Kidney epithelial cell (primary cell): ENCODE data around the gene ANKHD1. TPM values are rescaled to one million over a fixed set of nuclear protein-coding genes. Genes with fewer than 3 reads are reported as not detected.
A peak's percentile ranks its signal among the peaks of the same experiment; 100 is the strongest.

Source experiments
- DNase-seq: peaks from one replicate; pipeline ENCODE4 v3.0.0-alpha.2; 2010; ENCODE audit warnings: low read depth
- H3K27me3 ChIP-seq: 2 replicates; pipeline ENCODE4 v1.6.0; 2011; ENCODE audit warnings: low read length; ENCODE audit not compliant: control insufficient read depth, insufficient read depth
- H3K36me3 ChIP-seq: 2 replicates; pipeline ENCODE4 v1.5.1; 2011; ENCODE audit warnings: low read length; ENCODE audit not compliant: control insufficient read depth, insufficient read depth
- H3K4me3 ChIP-seq: 2 replicates; pipeline ENCODE4 v1.5.1; 2011; ENCODE audit warnings: low read depth, mild to moderate bottlenecking, control low read depth, low read length
- total RNA-seq: library from RNA; depleted of rRNA; stranded (reverse); fragments of >200 nt; gene quantifications from 2 replicates; pipeline ENCODE4 v1.2.3, GENCODE V29; 2015
- TF ChIP-seq, protein P1 (sequence below): IDR thresholded peaks from 2 replicates; pipeline ENCODE4 v1.5.1; 2011; ENCODE audit warnings: mild to moderate bottlenecking, moderate library complexity, low read length, control low read depth, inconsistent platforms; ENCODE audit not compliant: insufficient read depth, poor library complexity, severe bottlenecking

ANKHD1 gene
- total RNA-seq, 1 donor from 2014 or later, result 80.4 TPM

DNA sequence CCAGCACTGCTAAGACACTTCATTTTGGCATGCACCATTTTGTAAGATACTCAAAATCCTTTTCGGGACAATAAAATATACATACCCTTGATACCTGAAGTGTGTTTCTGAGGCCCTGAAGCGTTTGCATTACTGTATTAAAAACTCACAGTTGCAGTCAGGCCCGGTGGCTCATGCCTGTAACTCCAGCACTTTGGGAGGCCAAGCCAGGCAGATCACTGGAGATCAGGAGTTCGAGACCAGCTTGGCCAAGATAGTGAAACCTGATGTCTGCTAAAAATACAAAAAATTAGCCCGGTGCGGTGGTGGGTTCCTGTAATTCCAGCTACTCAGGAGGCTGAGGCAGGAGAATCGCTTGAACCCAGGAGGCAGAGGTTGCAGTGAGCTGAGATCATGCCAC, 143.4 kb downstream of the ANKHD1 start:
- no peak overlapping the region for H3K4me3 ChIP-seq
- no peaks in the 10 kb centered on the region for H3K27me3 ChIP-seq
- TF ChIP-seq, protein P1, sequence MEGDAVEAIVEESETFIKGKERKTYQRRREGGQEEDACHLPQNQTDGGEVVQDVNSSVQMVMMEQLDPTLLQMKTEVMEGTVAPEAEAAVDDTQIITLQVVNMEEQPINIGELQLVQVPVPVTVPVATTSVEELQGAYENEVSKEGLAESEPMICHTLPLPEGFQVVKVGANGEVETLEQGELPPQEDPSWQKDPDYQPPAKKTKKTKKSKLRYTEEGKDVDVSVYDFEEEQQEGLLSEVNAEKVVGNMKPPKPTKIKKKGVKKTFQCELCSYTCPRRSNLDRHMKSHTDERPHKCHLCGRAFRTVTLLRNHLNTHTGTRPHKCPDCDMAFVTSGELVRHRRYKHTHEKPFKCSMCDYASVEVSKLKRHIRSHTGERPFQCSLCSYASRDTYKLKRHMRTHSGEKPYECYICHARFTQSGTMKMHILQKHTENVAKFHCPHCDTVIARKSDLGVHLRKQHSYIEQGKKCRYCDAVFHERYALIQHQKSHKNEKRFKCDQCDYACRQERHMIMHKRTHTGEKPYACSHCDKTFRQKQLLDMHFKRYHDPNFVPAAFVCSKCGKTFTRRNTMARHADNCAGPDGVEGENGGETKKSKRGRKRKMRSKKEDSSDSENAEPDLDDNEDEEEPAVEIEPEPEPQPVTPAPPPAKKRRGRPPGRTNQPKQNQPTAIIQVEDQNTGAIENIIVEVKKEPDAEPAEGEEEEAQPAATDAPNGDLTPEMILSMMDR, result no peak
- no peak for DNase-seq
- H3K36me3 ChIP-seq, result no peaks in the 10 kb centered on the region

- TF ChIP-seq, protein P1, result no peak
Observed at GRCh38 chr5:140545606-140546005, 144.0 kb downstream of the ANKHD1 start.

DNA sequence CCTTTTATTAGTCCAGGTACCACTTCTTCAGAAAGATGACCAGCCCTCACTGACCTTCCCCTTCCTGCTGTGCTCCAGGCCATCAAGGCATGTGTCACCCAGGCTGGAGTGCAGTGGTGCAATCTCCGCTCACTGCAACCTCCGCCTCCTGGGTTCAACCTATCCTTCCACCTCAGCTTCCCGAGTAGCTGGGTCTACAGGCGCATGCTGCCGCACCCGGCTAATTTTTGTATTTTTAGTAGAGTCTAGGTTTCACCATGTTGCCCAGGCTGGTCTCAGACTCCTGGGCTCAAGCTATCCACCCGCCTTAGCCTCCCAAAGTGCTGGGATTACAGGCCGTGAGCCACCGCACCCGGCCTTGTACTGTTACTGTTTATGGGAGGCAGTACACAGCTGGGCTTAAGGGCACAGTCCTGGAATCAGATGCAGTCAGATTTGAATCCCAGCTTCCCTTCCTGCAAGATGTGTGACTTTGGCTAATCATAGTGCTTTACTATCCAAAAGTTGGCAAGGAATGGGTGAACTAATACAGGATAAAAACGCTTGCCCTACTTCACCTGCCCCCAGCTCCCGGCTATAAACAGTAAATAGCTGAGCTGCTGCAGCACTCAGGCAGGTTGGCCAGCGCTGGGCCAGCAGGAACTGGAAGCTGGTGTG, 145.3 kb downstream of the ANKHD1 start:
- H3K4me3 ChIP-seq, result no peak overlapping the region
- TF ChIP-seq, protein P1, result no peak
- no peaks in the 10 kb centered on the region for H3K36me3 ChIP-seq
- no peaks in the 10 kb centered on the region for H3K27me3 ChIP-seq
- DNase-seq, result no peak

More at GRCh38 chr5:140545606-140546005, 144.0 kb downstream of the ANKHD1 start:
- DNase-seq, result no peak
- H3K4me3 ChIP-seq, result no peak overlapping the region
- H3K27me3 ChIP-seq, result no peaks in the 10 kb centered on the region
- no peaks in the 10 kb centered on the region for H3K36me3 ChIP-seq

GRCh38 chr5:140547508-140548299, 146.1 kb downstream of the ANKHD1 start, which contains the start of gene EIF4EBP3:
Gene EIF4EBP3 (plus strand): TSS chr5:140547662. CDS start chr5:140547738, 76 bp downstream.
- peak within 1 kb of the TSS; percentile 11 for H3K4me3 ChIP-seq

DNA sequence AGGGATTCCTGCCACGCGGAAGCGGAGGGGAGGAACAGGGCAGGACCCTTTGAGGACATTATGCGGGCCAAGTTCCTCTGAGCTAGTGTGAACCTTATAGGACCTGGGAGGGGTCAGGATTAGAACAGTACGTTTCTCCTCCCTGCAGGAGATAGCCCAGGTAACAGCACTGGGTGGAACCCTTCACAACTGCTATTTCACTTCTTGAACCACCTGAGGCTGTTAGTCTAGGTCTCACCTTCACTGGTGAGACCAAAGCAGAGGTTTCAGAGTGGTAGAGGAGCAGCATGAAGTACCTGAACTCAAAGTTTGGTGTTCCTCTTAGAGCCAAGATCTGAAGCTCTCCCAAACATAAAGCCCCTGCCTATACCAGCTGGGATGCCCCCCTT, 146.7 kb downstream of the ANKHD1 start:
- Histone ChIP-seq H3K4me3 (no peak overlapping the region), H3K36me3 (no peaks in the 10 kb centered on the region), H3K27me3 (no peaks in the 10 kb centered on the region)
- TF ChIP-seq, protein P1, result no peak
- DNase-seq, result no peak

More at GRCh38 chr5:140547508-140548299, 146.1 kb downstream of the ANKHD1 start, which contains the start of gene EIF4EBP3:
- DNase-seq, result peak; percentile 77
- TF ChIP-seq, protein P1, result peak; percentile 46
- H3K27me3 ChIP-seq, result no peaks in the 10 kb centered on the region
- no peaks in the 10 kb centered on the region for H3K36me3 ChIP-seq
